GM12892 (cell line): ENCODE data around the gene ALOX5.

ENCODE experiments used
- DNase-seq: peaks from one replicate; pipeline ENCODE4 v3.0.0; 2011; ENCODE audit not compliant: insufficient read length
- FAIRE-seq: peaks from 2 replicates; lab custom pipeline; 2011; peaks lifted over from hg19 to GRCh38; lab: Jason Lieb, UNC
- POLR2A ChIP-seq: IDR thresholded peaks from 2 replicates; pipeline ENCODE4 v1.6.1; 2011; ENCODE audit warnings: low read depth, low read length, control low read depth
- POLR2AphosphoS5 ChIP-seq: IDR thresholded peaks from 2 replicates; pipeline ENCODE4 v1.6.1; 2011; ENCODE audit warnings: low read depth, low read length, control low read depth
- TAF1 ChIP-seq: IDR thresholded peaks from 2 replicates; pipeline ENCODE4 v1.6.1; 2011; ENCODE audit warnings: low read depth, mild to moderate bottlenecking, control low read depth, low read length, borderline replicate concordance

Gene ALOX5

GRCh38 chr10:45424668-45425404, 50.8 kb downstream of the ALOX5 start:
- no peak for FAIRE-seq
- DNase-seq, result no peak
- no peak for TF ChIP-seq POLR2AphosphoS5
- no peak for TF ChIP-seq POLR2A
- TF ChIP-seq TAF1, result no peak

- FAIRE-seq (no peak), DNase-seq (no peak)
- TF ChIP-seq TAF1 (no peak), POLR2A (no peak), POLR2AphosphoS5 (no peak)
Measured at GRCh38 chr10:45425621-45426563, 51.9 kb downstream of the ALOX5 start.

DNA sequence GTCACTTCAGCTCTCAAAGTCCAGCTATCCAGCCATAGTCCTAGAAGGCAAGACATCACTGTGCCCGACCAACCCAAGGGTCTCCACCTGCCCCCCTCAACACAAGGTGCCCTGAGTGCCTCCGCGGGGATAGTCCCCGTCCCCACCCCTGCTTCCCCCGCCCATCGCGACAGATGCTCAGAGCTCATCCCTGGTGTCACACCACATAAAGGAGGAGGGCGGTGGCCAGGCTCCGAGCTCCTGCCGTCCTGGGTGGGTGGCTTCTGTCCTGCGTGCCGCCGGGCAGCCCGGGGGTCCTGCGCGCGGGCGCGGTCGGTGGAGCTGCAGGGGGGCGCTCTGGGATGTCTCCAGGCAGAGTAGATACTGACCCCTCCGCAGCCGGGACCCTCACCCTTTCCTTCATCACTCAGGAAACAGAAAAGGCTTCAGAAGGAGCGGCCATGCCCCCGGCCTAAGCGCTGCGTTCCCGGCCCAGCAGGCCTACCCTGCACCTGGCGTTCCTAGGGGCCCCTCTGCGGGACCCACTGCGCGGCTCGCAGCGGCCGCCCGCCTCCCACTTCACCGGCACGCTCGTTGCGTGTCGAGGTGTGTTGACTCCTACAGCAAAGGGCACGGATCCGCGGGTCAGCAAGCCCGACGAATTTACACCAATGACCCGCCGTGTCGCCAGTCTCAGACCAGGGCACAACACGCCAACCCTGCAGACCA, 53.4 kb downstream of the ALOX5 start:
- FAIRE-seq, result no peak
- no peak for TF ChIP-seq TAF1
- no peak for TF ChIP-seq POLR2AphosphoS5
- no peak for TF ChIP-seq POLR2A
- no peak for DNase-seq

DNA sequence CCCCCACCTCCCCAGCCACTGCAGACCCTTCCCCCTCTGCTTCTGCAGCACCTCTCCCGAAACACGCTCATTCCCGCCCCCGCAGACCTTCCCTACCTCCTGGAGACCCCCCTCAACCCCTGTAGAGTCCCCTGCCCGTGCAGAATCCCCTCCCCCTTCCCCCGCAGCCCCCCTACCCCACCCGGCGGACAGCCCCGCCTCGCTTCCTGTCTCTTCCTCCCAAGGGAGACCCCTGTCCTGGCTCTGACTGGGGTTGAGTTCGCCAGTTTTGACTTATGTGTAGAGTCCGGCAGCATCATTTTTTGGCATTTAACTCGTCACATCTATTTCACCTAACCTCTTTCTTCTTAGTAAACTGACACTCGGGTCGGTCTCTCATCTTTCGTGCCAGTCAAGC, 54.0 kb downstream of the ALOX5 start:
- TF ChIP-seq TAF1 (no peak), POLR2A (no peak), POLR2AphosphoS5 (no peak)
- DNase-seq, result no peak
- FAIRE-seq, result no peak

GRCh38 chr10:45428611-45429510, 54.8 kb downstream of the ALOX5 start:
- no peak for TF ChIP-seq TAF1
- no peak for TF ChIP-seq POLR2A
- no peak for TF ChIP-seq POLR2AphosphoS5
- DNase-seq (no peak), FAIRE-seq (no peak)

DNA sequence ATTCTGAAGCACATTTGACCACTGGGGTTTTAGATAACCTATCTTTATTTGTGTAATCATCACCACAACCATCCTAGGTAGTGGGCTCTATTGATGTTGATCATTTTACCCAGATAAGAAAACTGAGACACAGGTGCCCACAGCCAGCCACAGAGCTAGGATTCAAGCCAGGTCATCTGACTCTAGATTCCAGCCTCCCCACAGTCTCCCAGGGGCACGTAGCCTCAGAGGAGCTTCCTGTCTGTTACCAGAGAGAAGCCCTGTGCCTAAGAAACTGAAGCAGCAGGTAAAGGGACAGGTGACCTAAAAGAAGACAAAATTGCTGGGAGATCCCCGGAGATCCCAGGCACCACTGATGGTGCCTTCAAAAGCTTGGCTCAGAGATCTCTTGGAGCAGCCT, 55.8 kb downstream of the ALOX5 start:
- TF ChIP-seq POLR2AphosphoS5, result no peak
- FAIRE-seq, result no peak
- DNase-seq, result no peak

- TF ChIP-seq POLR2A (no peak), TAF1 (no peak), POLR2AphosphoS5 (no peak)
- FAIRE-seq (no peak), DNase-seq (no peak)
Measured at GRCh38 chr10:45432113-45432512, 58.1 kb downstream of the ALOX5 start.

DNA sequence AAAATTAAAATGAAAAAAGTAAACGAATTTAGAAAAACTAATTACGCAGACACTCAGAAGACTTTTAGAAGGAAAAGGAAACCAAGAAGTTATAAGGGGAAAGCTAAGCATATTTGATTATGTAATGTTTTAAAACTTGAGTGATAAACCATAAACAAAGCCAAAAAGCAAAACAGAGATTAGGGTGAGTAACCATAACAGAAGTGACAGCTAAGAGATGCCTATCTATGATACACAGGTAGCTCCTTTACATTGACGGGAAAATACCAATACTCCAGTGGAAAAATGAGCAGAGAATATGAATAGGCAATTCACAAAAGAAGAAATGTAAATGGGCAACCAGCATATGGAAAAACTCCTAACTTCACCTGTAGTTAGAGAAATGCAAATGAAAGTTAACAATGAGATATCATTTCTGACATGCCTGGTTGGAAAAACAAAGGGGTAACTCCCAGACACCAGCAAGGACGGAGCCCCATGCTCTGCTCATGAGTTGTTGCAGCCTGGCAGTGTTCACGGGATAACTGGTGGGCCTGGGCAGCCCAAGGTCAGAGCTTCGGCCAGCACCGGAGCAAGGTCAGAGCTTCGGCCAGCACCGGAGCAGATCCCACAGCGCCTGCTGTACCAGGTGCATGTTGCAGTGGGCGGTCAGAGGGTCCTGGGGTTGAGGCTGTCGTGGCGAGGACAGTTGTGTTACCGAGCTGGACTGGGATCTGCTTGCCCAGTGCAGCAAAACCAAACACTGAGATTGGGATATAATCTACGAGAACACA, 58.9 kb downstream of the ALOX5 start:
- DNase-seq, result no peak
- TF ChIP-seq POLR2AphosphoS5 (no peak), TAF1 (no peak), POLR2A (no peak)
- FAIRE-seq, result peak; percentile 74

DNA sequence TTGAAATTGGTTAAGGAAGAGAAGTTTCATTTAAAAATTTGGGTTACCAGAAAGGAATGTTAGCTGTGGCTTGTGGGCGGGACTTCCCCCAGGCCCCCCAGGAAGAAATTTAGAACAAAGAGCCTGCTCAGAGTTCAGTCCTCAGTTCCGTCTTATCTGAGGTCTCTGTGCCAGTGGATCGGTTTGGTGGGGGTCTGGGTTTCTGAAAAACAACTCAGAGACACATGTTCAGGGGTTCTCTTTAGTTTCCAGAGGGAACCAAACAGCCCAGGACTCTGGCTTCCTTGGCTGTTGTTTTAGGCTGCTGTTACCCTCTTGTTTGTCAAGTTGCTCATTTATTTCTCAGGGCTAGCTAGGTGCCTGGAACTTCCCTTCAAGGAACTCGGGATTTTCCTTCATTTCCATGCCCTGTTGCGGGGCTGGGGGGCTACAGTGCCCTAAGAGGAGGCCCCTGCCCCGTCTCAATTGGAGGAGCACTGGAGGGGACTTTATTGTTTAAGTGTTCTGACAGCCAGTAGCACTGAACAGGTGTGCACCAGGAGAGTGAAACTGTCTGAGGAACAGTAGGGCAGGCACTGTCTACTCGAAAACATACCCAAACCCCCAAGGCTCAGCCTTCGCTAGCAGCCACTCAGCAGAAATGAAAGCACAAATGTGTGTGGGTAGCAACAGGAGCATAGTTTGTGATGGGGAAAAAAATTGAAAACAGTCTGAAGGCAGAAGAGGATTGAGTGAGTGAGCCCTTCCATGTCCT, 59.9 kb downstream of the ALOX5 start:
- FAIRE-seq, result peak; percentile 98

More for the DNA sequence above, 59.9 kb downstream of the ALOX5 start:
- TF ChIP-seq POLR2A, result no peak
- no peak for TF ChIP-seq TAF1
- no peak for TF ChIP-seq POLR2AphosphoS5
- DNase-seq, result peak; percentile 63
